ENCODE data around the gene IL10RB. TPM values are rescaled to one million over a fixed set of nuclear protein-coding genes. Genes with fewer than 3 reads are reported as not detected.

IL10RB gene
- total RNA-seq, 1 donor from 2014 or later = 31.7 TPM

DNA sequence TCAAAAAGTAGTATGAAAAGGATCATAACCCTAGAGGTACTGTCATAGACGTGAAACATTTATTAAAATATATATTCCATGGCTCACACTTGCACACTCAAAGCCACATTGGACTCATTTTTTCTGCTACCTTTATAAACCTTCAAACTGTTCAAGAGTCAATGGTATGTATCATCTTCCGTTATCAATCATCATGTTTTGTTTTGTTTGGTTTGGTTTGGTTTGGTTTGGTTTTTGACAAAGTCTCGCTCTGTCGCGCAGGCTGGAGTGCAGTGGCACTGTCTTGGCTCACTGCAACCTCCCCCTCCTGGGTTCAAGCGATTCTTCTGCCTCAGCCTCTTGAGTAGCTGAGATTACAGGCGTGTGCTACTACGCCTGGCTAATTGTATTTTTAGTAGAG, 34.6 kb upstream of the IL10RB start:
- intact Hi-C loops (cut with DNase I) = no loop called here
- Histone ChIP-seq H3K4me3 (peak overlapping the region; percentile 92 to 98), H3K4me1 (peaks cover 30% of the 10 kb centered on the region), H3K9me3 (no peaks in the 10 kb centered on the region), H3K36me3 (no peaks in the 10 kb centered on the region), H3K27ac (no peak overlapping the region), H3K27me3 (no peaks in the 10 kb centered on the region)
- DNase-seq (ENCODE audit: extremely low spot score in 2 of 2) = no peak
- no peak for TF ChIP-seq POLR2A (IDR thresholded peaks at IDR 0.05)

DNA sequence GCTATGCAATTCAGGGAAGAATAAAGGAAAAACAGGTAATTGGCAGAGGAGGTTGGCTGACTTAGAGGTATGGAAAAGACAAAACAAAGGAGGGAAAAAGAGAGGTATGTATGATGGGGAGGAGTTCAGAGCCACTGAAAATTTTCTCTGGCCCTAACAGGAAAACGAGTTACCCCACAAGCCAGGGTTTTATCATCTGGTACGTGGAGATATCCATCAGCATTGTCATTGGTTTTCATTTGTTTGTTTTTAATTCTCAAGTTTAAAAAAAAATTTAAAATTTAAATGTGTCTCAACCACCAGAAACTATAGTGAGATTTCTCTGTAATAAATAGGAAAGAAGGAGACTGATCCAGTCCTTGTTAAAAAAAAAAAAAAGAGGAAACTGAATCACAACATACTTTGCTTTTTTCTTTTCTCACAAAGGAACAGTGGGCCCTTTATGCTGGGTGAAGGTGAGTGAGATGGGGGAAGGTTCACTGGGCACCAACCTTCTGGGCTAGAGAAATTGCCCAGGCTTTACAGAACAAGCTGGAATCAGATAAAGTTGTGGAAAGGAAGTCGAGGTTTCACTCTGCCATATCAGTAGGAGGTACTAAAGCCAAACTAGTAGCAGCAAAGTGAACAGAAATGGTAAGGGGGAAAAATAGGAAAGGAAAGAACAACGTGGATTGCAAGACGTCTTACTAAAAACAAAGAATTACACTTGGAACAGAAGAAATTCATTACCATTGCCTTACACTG, 33.7 kb upstream of the IL10RB start:
- peaks cover 31% of the 10 kb centered on the region for H3K4me1 ChIP-seq
- H3K36me3 ChIP-seq = no peaks in the 10 kb centered on the region
- intact Hi-C loops (cut with DNase I) = no loop called here
- H3K4me3 ChIP-seq = no peak overlapping the region
- no peak for DNase-seq (ENCODE audit: extremely low spot score in 2 of 2)
- no peaks in the 10 kb centered on the region for H3K27me3 ChIP-seq
- TF ChIP-seq POLR2AphosphoS5 (IDR thresholded peaks at IDR 0.05; ENCODE audit: insufficient read depth in 1 of 2, low read depth in 1 of 2) = no peak
- TF ChIP-seq, protein P1, sequence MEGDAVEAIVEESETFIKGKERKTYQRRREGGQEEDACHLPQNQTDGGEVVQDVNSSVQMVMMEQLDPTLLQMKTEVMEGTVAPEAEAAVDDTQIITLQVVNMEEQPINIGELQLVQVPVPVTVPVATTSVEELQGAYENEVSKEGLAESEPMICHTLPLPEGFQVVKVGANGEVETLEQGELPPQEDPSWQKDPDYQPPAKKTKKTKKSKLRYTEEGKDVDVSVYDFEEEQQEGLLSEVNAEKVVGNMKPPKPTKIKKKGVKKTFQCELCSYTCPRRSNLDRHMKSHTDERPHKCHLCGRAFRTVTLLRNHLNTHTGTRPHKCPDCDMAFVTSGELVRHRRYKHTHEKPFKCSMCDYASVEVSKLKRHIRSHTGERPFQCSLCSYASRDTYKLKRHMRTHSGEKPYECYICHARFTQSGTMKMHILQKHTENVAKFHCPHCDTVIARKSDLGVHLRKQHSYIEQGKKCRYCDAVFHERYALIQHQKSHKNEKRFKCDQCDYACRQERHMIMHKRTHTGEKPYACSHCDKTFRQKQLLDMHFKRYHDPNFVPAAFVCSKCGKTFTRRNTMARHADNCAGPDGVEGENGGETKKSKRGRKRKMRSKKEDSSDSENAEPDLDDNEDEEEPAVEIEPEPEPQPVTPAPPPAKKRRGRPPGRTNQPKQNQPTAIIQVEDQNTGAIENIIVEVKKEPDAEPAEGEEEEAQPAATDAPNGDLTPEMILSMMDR (IDR thresholded peaks at IDR 0.05) = no peak
- no peak for TF ChIP-seq POLR2A (IDR thresholded peaks at IDR 0.05)
- no peak overlapping the region for H3K27ac ChIP-seq
- H3K9me3 ChIP-seq = no peaks in the 10 kb centered on the region

DNA sequence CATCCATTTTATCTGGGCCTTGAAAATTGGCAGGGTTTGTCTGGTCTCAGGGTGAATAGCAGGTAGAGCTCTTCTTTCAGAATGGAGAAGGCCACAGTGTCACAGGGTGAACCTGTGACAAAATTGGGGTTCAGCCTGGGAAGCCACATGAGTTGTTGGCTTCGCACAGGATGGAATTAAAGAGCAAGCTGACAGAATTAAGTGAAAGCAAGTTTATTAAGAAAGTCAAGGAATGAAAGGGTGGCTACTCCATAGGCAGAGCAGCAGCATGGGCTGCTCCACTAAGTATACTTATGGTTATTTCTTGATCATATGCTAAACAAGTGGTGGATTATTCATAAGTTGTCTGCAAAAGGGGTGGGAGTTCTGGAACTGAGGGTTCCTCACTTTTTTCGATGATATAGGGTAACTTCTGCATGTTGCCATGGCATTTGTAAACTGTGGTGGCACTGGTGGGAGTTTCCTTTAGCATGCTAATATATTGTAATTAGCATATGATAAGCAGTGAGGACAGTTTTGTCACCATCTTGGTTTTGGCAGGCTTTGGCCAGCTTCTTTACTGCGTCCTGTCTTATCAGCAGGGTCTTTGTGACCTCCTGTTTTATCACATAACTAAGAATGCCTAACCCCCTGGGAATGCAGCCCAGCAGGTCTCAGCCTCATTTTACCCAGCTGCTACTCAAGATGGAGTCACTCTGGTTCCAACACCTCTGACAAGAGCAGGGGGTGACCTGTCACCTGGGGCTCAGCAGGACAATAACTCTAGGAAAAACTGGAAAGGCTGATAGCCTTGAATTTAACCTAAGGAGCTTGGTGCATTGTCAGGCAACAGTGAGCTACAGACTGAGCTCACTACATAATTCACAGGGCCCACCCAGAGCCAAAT, 31.3 kb upstream of the IL10RB start:
- Histone ChIP-seq H3K27me3 (no peaks in the 10 kb centered on the region), H3K27ac (no peak overlapping the region), H3K4me1 (peaks cover 22% of the 10 kb centered on the region), H3K4me3 (no peak overlapping the region), H3K36me3 (no peaks in the 10 kb centered on the region), H3K9me3 (no peaks in the 10 kb centered on the region)
- TF ChIP-seq POLR2AphosphoS5 (IDR thresholded peaks at IDR 0.05; ENCODE audit: insufficient read depth in 1 of 2, low read depth in 1 of 2) (no peak), POLR2A (IDR thresholded peaks at IDR 0.05) (no peak)
- TF ChIP-seq, protein P1 (IDR thresholded peaks at IDR 0.05) = no peak
- intact Hi-C loops (cut with DNase I) = no loop called here
- no peak for DNase-seq (ENCODE audit: extremely low spot score in 2 of 2)

DNA sequence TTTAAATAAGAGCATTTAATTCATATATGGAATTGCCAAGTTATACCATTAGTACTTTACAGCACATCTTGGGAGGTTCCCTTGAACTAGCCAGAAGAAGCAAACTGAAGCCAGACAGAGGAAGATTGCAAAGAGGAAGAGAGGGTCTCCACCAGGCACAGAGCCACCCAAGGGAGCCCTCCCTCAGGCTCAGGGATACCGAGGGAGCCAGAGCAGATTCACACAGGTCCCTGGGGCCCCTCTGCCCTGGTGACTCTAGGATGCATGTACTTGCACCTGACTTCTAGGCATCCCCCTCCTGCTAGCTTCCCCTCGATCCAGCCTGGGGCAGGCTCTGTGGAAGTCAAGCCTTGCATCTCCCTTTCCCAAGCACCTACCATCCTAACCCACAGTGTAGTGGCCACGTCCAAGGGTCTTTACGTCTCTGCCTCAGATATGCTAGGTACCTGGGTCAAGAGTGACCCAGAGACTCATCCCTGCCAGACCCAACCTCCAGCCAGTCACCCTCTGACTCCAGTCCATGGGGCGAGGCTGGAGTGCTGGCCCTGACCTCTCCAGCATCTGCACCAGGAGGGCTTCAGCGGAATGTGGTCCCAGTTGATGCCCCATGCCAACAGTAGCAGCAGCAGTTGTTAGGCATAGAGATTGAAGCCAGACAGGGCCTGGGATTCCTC, 30.0 kb upstream of the IL10RB start:
- H3K4me3 ChIP-seq = no peak overlapping the region
- no peaks in the 10 kb centered on the region for H3K36me3 ChIP-seq
- TF ChIP-seq, protein P1 (IDR thresholded peaks at IDR 0.05) = no peak
- TF ChIP-seq POLR2AphosphoS5 (IDR thresholded peaks at IDR 0.05; ENCODE audit: insufficient read depth in 1 of 2, low read depth in 1 of 2) (no peak), POLR2A (IDR thresholded peaks at IDR 0.05) (no peak)
- no peaks in the 10 kb centered on the region for H3K9me3 ChIP-seq
- intact Hi-C loops (cut with DNase I) = no loop called here
- DNase-seq (ENCODE audit: extremely low spot score in 2 of 2) = no peak
- H3K27ac ChIP-seq = no peak overlapping the region
- H3K27me3 ChIP-seq = no peaks in the 10 kb centered on the region
- H3K4me1 ChIP-seq = peaks cover 19% of the 10 kb centered on the region

DNA sequence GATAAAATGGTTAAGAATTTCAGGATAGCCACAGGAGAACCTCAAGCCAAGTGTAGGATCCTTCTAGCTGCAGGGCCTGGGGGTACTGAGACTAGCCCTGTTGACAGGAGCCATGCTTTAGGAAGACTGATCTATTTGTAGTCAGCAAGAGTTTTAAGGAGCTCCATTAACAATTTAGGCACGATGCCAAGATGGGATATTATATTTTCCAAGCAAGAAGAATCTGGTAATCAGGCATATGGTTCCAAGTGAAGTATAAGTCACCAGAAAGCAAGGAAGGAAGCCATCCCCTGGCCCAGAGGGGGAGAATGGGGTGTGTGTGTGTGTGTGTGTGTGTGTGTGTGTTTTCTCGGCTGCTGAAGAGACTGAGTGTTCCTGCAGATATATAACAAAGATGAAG, 29.4 kb upstream of the IL10RB start:
- intact Hi-C loops (cut with DNase I) = no loop called here
- no peaks in the 10 kb centered on the region for H3K9me3 ChIP-seq

More for the DNA sequence above, 29.4 kb upstream of the IL10RB start:
- no peak overlapping the region for H3K4me3 ChIP-seq
- no peaks in the 10 kb centered on the region for H3K36me3 ChIP-seq
- H3K27me3 ChIP-seq = no peaks in the 10 kb centered on the region
- no peak overlapping the region for H3K27ac ChIP-seq
- no peak for DNase-seq (ENCODE audit: extremely low spot score in 2 of 2)
- peaks cover 13% of the 10 kb centered on the region for H3K4me1 ChIP-seq
- TF ChIP-seq, protein P1 (IDR thresholded peaks at IDR 0.05) = no peak
- TF ChIP-seq POLR2AphosphoS5 (IDR thresholded peaks at IDR 0.05; ENCODE audit: insufficient read depth in 1 of 2, low read depth in 1 of 2) (no peak), POLR2A (IDR thresholded peaks at IDR 0.05) (no peak)

Measured in vagina (tissue), 2 donors.